WI38 (cell line): ENCODE data around the gene SQSTM1.

Experiments used
- H3K4me3 ChIP-seq: 2 replicates; pipeline ENCODE4 v1.5.1; 2011; ENCODE audit warnings: low read depth, mild to moderate bottlenecking, control low read depth, low read length
- CTCF ChIP-seq: IDR thresholded peaks from 2 replicates; pipeline ENCODE4 v1.5.1; 2012; ENCODE audit warnings: low read depth, mild to moderate bottlenecking, control low read depth, low read length

SQSTM1 gene

GRCh38 chr5:179795049-179795862 lies 25.4 kb upstream of the SQSTM1 start:
- H3K4me3 ChIP-seq, result peak overlapping the region; percentile 57
- no peak for TF ChIP-seq CTCF

GRCh38 chr5:179795863-179796833 lies 24.6 kb upstream of the SQSTM1 start:
- peak overlapping the region; percentile 57 for H3K4me3 ChIP-seq
- 0 out of 2 replicates have a peak, but pooled peaks have one; percentile 29 for TF ChIP-seq CTCF

DNA sequence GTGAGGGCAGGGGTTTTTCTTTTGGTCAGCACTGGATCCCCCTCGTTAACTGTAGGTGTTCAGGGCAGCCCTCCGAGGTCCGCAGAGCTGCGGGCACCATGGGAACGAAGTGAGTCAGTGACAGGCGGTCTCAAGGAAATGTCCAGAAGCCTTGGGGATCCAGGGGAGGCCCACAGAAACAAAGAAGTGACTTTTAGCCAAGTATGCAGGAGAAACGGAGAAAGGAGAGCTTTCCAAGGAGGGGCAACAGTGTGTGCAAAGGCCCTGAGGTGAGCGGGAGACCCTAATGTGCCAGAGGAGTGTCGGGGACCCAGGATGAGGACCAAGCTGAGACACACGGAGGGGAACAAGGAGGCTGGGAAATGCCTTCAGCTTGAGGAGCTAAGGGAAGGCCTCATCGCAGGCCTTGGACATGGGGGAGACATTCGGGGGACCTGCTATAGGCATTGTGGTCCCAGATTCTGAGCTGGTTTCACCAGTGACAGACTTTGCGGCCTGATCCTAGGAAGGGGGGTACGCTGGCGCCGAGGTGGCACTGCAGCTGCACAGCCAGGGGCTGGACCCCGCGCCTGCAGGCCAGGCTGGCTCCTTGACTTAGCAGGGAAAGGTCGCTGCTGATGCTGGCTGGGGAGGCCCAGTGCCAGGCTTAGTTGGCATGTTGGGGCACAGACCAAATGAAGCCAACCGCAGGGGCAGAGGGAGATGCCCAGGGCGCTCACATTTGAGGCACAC lies 23.7 kb upstream of the SQSTM1 start:
- H3K4me3 ChIP-seq, result peak overlapping the region; percentile 57; the same call in 1 of the 2 replicates
- no peak for TF ChIP-seq CTCF

- no peak for TF ChIP-seq CTCF
These were observed 23.0 kb upstream of the SQSTM1 start for GRCh38 chr5:179797741-179798140.

GRCh38 chr5:179798144-179798770 lies 22.4 kb upstream of the SQSTM1 start:
- H3K4me3 ChIP-seq, result no peak overlapping the region
- no peak for TF ChIP-seq CTCF

More at GRCh38 chr5:179797741-179798140, 23.0 kb upstream of the SQSTM1 start:
- H3K4me3 ChIP-seq, result no peak overlapping the region

- no peak for TF ChIP-seq CTCF
- no peak overlapping the region for H3K4me3 ChIP-seq
These were observed 21.7 kb upstream of the SQSTM1 start for GRCh38 chr5:179798771-179799643.
